Measurements from ENCODE around the gene C7orf57.
"Not testable (repeated sequence)": the region's sequence is repeated elsewhere in the genome, so short reads cannot be mapped to it uniquely, and the experiment has no call there.

C7orf57 gene

DNA sequence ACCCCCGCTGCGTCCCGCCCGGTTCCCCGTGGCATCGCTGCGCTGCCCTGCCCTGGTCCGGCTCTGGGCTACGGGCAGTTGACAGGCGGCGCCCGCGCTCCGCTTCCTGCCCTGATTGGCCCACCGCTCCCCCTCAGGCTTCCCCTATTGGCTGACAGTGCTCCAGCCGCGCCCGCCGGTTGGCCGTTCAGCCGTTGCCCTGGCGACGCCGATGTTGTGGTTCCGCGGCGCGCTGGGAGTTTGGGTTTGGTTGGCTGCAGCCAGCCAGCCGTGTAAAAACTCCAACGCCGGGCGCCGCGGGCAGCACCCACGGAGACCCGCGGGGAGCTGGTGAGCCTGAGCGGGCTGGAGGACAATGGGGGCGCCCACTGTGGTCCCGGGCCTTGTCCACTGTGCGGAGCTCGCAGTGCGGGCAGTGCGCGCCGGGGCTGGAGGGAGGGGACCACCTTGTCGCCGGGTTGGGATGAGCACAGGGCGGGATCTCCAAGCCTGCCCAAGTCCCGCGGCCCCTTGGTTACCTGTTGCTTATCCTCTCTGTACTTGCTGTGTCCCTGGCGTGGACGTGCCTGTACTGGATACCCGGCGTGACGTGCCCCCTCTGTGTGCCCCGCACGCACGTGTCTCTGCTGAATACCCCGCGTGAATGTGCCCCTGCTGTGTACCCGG lies at the start of gene C7orf57:
Gene C7orf57, plus strand, starts transcription at position 243 of the 666 bp plus-strand sequence. CDS start 766 bp downstream, outside the sequence.
- peak; percentile 71 for DNase-seq (ENCODE audit: low read depth, low spot score)

DNA sequence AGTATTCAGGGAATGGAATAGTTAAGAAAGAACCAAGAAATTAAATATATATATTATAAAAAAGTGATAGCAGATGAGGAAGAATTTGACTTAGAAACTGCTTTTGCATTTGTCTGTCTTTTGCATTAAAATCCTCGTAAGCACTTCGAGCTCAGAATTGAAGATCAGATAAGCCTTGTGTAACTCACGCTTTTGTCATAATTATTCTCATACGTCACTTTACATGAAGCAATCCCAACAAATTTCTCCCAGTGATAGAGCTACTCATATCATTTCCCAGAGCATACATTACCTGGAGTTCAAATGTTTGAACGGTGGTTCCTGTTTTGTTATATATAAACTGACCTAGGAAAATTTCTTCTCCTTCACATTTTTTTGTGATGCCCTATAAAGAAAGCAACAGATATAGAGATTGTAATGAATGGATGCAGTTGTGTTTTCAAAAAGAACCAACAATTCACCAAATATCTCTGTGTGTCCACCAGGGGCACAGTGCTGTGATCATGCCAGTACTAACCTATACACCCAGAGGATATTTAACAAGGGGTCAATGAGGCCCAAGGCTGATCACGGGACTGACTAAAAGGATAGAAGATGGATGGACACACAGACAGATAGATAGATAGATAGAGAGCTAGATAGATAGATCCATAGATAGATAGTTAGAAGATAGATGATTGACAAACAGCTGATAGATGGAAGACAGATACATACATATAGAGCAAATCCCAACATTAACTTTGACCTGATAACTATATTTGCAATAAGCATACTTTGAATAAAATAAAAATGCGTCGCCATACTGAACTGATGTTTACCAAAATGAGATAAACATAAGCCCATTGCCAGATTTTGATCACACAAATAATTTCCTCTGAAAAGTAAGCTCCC lies 46.6 kb upstream of the C7orf57 start:
- no peak for DNase-seq (ENCODE audit: low read depth, low spot score)

DNA sequence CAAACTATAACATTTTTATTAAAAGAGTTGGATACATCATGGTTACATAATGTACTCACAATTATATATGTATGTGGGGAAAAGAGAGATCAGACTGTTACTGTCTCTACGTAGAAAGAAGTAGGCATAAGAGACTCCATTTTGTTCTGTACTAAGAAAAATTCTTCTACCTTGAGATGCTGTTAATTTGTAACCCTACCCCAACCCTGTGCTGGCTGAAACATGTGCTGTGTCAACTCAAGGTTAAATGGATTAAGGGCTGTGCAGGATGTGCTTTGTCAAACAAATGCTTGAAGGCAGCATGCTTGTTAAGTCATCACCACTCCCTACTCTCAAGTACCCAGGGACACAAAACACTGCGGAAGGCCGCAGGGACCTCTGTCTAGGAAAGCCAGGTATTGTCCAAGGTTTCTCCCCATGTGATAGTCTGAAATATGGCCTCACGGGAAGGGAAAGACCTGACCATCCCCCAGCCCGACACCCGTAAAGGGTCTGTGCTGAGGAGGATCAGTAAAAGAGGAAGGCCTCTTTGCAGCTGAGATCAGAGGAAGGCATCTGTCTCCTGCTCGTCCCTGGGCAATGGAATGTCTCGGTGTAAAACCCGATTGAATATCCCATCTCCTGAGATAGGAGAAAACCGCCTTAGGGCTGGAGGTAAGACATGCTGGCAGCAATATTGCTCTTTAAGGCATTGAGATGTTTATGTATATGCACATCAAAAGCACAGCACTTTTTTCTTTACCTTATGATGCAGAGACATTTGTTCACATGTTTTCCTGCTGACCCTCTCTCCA lies 45.5 kb upstream of the C7orf57 start:
- DNase-seq (ENCODE audit: low read depth, low spot score), result not testable (repeated sequence)

DNA sequence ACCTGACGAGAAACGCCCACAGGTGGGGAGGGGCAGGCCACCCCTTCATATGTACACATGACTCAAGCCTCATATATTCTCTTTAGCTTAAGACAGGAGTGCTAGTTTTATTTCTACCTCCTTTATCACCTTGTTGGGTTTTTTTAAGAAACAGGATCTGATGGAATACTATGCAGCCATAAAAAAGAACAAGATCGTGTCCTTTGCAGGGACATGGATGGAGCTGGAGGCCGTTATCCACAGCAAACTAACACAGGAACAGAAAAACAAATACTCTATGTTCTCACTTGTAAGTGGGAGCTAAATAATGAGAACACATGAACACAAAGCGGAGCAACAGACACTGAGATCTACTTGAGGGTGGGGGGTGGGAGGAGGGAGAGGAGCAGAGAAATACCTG lies 44.8 kb upstream of the C7orf57 start:
- DNase-seq (ENCODE audit: low read depth, low spot score), result no peak

DNA sequence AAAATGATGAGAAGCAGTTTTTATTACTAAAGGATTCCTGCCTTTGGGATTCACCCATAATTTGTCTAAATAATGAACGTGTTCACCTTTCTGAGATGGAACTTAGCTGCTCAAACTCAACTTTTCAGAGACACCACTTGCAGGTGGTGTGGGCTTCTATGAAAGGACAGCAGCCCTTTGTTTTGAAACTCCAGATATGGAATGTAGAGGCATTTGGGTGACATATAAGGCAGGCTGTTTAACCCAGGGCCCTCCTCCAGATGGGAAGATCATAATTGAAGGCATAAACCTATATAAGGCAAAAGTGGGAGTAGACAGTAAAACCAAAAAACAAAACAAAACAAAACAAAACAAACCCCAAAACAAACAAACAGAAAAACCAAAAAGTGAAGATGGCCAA lies 44.1 kb upstream of the C7orf57 start:
- no peak for DNase-seq (ENCODE audit: low read depth, low spot score)

DNA sequence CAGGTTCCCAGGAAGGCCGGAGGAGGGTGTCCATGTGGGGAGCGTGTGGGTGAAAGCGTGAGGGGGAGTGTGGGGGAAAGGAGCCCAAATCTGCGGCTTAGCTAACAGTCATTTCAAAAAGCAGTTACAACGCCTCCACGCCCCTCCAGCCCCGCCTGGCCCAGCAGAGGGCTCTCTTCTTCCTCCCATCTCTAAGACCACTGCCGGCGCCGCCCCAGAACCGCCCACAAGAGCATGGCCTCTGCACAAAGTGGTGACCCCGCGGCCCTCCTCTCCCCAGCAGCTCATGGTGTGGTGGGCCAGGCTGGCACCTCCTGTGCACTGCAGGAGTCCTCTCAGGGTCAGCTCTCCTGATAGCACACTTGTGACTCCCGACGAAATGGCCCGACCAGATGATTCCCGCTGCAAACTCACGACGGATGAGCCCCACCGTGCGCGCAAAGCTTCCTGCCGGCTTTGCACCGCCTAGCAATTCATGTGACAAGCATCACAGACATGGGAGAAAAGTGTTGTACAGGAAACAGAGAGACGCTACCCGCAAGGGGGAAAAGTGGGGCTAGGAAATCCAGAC lies 43.5 kb upstream of the C7orf57 start:
- DNase-seq (ENCODE audit: low read depth, low spot score), result peak; percentile 72

DNA sequence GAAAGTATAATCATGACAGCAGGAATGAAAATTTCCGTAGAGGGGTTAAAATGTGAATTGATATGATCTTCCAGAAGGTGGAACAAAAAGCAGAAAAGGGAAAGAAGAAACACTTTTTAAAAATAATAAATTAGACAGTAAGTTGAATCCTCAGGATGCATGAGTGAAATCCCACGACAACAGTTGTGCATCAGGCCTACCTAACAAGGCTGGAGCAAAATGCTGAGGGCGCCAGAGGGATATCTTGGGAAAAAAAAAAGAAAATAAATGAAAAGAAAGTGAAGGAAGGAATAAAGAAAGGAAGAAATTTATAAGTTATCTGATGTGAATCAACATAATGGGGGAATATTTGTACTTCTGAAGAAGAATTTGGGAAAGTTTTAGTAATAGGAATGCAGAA lies 42.9 kb upstream of the C7orf57 start:
- DNase-seq (ENCODE audit: low read depth, low spot score), result no peak

DNA sequence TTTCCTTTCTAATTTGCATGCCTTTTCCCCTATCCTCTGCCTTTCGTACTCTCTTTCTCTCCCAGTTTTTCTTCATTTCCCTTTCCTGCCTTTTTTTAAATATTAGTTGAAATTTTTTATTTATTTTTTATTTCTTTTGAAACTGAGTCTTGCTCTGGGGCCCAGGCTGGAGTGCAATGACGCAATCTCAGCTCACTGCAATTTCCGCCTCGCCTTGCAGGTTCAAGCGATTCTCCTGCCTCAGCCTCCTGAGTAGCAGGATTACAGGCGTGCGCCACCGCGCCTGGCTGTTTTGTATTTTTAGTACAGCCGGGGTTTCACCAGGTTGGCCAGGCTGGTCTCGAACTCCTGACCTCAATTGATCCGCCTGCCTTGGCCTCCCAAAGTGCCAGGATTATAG lies 35.9 kb upstream of the C7orf57 start:
- no peak for DNase-seq (ENCODE audit: low read depth, low spot score)

DNA sequence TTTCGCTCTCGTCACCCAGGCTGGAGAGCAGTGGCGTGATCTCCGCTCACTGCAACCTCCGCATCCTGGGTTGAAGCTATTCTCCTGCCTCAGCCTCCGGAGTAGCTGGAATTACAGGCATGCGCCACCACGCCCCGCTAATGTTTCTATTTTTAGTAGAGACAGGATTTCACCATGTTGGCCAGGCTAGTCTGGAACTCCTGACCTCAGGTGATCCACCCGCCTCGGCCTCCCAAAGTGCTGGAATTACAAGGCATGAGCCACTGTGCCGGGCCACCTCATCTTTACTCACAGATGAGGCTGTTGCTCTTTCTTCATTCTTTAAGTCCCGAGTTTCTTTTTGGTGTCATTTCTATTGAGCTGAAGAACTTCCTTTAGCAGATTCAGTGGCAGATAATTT lies 35.2 kb upstream of the C7orf57 start:
- not testable (repeated sequence) for DNase-seq (ENCODE audit: low read depth, low spot score)

DNA sequence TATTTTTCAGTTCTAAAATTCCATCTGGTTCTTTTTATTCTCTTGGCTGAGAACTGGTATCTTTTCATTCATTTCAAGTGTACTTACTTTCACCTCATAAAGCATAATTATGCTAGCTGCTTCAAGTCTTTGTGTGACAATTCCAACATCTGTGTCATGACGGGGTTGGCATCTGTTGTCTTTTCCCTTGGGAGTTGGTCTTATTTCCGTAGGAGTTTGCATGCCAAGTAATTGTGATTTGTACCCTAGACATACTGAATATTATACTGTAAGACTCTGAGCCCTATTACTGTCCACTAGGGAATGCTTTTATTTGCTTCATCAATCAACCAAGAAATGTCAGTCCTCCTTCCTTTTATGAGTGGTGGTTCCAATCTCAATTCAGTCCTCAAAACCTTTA lies 31.3 kb upstream of the C7orf57 start:
- DNase-seq (ENCODE audit: low read depth, low spot score), result no peak

DNA sequence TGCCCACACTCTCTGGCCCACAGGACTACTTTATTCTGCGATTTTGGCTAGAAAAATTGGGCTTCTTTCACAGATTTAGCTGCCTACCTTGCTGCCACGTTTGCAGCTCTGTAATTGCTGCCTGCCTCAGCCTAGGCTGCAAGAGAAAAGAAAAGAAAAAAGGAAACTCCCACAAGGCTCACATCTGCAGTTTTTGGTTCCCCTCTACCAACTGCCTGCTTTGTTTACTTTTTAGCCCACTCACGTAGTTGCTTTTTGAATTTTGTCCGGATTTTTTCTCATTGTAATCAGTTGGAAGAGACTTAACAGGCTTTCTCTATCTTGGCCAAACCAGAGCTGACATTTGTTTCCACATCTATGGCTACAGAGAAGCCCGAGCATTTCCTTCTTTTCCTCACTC lies 30.7 kb upstream of the C7orf57 start:
- no peak for DNase-seq (ENCODE audit: low read depth, low spot score)

DNA sequence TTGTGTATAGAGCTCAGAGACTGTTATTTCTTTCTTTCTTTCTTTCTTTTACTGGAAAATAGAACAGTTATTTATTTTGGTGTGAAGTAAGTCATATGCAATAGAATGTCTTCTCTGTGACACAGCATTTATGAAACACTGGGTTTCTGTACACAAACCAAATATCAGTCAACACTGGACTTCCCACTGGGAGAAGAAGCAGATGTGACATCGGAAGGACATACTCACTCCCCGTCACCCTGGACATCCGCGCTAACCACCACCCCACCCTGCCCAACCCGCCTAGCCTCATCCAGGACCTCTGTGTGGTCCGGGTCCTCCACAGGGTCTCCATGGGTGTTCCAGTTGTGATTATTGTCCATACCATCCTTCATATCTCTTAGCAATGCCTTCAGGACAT lies 28.5 kb upstream of the C7orf57 start:
- DNase-seq (ENCODE audit: low read depth, low spot score), result no peak

DNA sequence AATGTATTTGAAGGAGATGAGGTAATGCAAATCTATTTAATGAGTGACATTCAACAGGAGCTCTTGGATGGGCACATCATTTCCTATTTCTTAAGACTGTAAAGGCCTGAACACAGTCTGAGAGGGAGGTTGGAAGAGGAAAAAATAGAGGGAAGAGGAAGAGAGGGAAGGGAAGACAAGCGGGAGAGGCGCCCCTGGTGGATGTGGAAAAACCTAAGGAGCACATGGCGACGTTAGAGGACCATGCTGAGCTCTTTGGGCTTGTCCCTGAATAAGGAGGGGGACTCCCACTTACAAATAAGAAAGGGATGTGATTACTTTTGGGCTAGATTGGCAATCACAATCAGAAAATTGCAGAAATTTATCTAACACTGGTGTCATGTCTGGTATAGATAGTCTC lies 26.1 kb upstream of the C7orf57 start:
- DNase-seq (ENCODE audit: low read depth, low spot score), result no peak

DNA sequence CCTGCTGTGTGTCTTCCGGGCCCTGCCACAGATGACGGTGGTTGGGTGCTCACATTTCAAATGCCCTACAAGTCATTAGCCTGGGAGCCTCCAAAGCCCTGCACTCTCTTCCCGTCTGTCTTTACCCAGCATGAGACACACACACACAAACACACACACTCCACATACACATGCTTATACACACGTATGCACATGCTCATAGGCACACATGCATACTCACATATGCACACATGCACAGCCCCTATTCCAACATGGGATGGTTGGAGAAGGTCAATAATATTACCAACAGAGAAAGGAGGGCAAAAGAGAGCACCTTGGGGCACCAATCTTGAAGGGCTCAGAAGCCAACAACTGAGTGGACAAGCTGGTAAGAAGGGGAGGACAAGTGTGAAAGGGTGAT lies 25.4 kb upstream of the C7orf57 start:
- no peak for DNase-seq (ENCODE audit: low read depth, low spot score)

DNA sequence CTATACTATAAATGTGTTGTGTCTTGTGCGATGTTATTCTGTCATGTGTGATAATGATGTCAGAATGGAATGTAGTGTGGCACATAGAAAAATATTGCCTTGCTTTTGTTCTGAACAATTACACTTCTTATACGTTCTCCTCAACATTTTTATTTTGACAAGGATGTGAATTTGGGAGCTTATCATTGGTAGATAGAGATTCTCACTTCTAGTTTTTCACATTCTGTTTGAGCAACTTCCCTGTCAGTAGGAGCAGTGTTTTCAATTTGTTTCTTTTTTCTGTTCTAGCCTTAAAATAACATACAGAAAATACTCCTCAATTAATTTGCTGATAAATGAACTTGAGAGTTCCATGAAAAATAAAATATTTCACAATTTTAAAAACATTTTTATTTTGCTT lies 24.0 kb upstream of the C7orf57 start:
- no peak for DNase-seq (ENCODE audit: low read depth, low spot score)

DNA sequence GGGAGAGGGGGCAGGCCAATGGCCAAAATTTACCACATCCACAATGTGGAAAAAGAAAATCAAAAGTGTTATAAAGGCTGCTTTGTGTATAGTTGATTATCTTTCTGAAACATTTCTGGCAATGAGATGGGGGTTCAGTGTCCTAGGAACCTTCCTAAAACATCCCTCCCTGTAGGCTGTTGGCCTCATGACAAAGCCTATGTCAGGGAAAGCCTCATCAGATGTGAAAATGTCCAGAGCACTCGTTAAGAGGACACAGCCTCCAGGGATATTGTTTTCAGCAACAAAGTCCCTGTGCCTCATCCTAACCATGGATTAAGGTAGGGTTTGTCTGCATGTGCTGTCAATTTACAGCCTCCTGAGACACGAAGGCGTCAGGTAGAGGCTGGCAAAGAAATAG lies 23.4 kb upstream of the C7orf57 start:
- DNase-seq (ENCODE audit: low read depth, low spot score), result no peak

DNA sequence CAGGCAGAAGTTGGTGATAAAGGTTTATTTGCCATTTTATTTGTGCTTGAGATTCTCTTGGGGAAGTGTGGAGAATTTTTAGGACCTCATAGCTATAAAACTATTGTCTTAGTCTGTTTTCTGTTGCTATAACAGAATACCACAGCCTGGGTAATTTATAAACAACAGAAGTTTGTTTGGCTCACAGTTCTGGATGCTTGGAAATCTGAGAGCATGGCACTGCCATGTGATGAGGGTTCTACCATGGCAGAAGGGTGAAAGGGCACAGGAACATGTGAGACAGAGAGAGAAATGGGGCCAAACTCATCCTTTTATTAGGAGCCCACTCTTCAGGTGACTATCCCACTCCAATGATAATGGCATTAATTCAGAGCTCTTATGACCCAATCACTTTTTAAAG lies 18.7 kb upstream of the C7orf57 start:
- DNase-seq (ENCODE audit: low read depth, low spot score), result no peak

DNA sequence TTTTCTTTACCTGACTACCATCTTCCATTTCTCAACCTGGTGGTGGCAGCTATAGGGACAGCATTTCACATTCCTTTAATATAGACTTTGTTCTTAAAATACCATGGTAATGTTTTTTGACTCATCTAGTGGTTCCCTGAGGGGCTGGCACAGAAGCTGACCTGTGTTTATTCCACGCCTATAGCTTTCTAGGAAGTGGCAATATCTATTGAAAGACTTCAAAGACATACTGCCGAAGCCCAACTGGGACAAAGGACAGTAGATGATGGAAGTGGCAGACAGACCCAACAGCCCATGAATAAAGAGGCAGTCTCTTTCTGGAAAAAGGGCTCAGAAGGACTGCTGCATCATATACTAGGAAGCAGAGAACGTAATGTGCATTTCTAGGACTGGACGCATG lies 17.7 kb upstream of the C7orf57 start:
- no peak for DNase-seq (ENCODE audit: low read depth, low spot score)

DNA sequence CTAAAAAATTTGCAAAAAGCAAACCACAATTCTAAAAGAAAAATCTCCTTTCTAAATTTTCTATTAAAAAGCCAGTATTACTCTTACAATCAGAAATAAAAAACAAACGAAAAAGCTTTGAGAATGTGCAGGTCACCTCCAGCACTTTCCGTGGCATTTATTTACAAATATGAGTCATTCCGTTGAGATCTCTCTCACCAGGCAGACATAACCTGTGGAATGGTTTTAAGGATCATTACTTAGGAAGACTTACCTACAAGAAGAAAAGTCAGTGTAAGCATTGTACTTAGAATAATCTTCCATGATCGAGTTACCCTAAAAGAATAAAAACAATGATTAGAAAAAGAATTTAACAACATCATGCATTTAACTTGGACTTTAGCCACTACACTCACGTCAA lies 9.7 kb upstream of the C7orf57 start:
- DNase-seq (ENCODE audit: low read depth, low spot score), result no peak

DNA sequence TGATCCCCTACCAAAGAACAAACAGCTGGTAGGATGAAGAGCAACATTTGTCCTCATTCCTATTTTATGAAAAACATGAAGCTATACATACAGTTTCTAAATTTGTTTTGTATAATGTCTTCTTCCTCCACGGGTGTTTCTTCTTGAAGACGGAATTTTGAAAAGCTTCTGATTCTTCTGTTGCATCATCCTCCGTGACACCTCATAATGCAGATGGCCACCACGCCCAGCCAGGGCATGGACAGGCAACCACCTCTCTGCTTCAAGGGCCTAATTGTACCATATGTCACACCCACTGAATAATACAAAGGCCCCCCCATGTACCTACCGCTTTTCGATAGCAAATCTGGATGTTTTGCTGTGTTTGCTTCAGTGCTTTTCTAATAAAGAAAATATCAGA lies 6.4 kb upstream of the C7orf57 start, which contains the start of gene SUN3:
Gene SUN3, minus strand, starts transcription at position 170 of the 400 bp plus-strand sequence. Its CDS starts 169 bp downstream, at position 1.
- no peak for DNase-seq (ENCODE audit: low read depth, low spot score)

DNA sequence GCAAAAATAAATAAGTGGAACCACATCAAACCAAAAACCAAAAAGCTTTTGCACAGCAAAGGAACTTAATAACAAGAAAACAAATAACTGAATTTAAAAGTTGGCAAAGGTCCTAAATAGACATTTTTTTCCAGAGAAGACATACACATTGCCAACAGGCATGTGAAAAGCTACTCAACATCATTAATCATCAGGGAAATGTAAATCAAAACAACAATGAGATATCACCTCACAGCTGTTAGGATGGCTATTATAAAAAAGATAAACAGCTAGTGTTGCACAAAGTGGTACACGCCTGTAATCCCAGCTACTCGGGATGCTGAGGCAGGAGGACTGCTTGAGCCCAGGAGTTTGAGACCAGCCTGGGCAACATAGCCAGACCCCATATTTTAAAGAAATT lies 4.2 kb upstream of the C7orf57 start:
- no peak for DNase-seq (ENCODE audit: low read depth, low spot score)

DNA sequence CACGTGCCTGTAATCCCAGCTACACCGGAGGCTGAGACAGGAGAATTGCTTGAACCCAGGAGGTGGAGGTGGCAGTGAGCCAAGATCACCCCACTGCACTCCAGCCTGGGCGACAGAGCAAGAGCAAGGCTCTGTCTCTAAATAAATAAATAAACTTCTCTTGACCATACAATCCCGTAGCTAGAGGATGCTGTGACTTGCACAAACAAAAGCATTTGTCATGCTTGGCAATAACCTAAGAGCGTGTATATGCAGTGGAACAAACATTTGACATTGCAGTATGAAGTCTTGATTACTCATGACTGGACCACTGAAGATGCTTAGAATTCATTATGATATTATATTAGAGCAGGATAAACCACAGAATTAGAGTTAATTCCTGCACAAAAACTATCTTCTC lies 1.4 kb upstream of the C7orf57 start:
- no peak for DNase-seq (ENCODE audit: low read depth, low spot score)
